Measurements from ENCODE around the gene PHF20. TPM values are rescaled to one million over a fixed set of nuclear protein-coding genes. Genes with fewer than 3 reads are reported as not detected.
"Not testable (repeated sequence)": the region's sequence is repeated elsewhere in the genome, so short reads cannot be mapped to it uniquely, and the experiment has no call there.

Gene PHF20
- total RNA-seq, 4 donors from 2014 or later: 30.5 to 53.3 (median 33.4) TPM

- 83 to 86% methylated on average over 1 of the region's 1 CpG for WGBS, 2 donors
- TF ChIP-seq, protein P1, sequence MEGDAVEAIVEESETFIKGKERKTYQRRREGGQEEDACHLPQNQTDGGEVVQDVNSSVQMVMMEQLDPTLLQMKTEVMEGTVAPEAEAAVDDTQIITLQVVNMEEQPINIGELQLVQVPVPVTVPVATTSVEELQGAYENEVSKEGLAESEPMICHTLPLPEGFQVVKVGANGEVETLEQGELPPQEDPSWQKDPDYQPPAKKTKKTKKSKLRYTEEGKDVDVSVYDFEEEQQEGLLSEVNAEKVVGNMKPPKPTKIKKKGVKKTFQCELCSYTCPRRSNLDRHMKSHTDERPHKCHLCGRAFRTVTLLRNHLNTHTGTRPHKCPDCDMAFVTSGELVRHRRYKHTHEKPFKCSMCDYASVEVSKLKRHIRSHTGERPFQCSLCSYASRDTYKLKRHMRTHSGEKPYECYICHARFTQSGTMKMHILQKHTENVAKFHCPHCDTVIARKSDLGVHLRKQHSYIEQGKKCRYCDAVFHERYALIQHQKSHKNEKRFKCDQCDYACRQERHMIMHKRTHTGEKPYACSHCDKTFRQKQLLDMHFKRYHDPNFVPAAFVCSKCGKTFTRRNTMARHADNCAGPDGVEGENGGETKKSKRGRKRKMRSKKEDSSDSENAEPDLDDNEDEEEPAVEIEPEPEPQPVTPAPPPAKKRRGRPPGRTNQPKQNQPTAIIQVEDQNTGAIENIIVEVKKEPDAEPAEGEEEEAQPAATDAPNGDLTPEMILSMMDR (IDR thresholded peaks at IDR 0.05): no peak
- no peak for TF ChIP-seq POLR2A (IDR thresholded peaks at IDR 0.05)
- no peak for DNase-seq (ENCODE audit: low spot score in 2 of 2)
- intact Hi-C loops (cut with DNase I; ENCODE audit: low total_unique reads): no loop called here
- H3K4me3 ChIP-seq (ENCODE audit: low read depth, poor library complexity, severe bottlenecking): no peak overlapping the region
Observed at GRCh38 chr20:35774391-35774790, 2.6 kb downstream of the PHF20 start.

DNA sequence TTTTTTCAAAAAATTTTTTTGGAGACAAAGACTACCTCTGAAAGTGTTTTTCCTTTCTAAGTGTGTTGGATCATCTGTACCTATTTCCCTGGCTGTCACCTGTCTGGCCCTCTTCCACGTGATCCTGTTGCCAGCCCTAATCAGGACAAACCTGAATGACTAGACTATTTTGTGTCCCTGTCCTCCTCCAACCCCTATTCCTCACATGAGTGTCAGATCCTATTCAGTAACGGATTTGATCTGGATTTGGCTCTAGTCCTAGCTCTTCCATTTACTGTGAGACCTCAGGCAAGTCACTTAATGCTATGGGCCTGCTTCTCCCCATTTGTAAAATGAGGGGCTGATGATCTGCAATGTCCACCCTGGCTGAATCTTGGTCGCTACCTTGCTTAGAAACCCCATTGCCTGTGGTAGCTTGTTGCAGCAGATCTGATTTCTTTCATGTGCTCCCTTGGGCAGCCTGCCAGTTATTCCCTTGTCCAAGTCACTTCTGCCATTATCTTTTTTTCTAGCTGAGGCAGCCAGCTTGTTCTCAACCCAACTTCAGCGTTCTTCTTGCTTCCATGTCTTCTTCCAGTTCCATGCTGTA is 4.8 kb downstream of the PHF20 start:
- peak; percentile 68 to 92 for DNase-seq (ENCODE audit: low spot score in 2 of 2)
- TF ChIP-seq, protein P1 (IDR thresholded peaks at IDR 0.05): no peak
- TF ChIP-seq POLR2A (IDR thresholded peaks at IDR 0.05): no peak
- WGBS, 2 donors: 33 to 36% methylated on average over 4 of the region's 4 CpGs
- no peak overlapping the region for H3K4me3 ChIP-seq (ENCODE audit: low read depth, poor library complexity, severe bottlenecking)
- intact Hi-C loops (cut with DNase I; ENCODE audit: low total_unique reads): no loop called here

DNA sequence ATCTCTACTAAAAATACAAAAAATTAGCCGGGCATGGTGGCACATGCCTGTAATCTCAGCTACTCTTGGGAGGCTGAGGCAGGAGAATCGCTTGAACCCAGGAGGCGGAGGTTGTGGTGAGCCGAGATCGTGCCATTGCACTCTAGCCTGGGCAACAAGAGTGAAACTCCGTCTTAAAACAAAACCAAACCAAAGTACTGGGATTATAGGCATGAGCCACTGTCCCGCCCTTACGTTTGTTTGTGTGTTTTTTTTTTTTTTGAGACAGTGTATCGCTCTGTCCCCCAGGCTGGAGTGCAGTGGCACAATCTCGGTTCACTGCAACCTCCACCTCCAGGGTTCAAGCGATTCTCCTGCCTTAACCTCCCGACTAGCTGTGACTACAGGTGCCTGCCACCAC is 12.0 kb downstream of the PHF20 start:
- DNase-seq (ENCODE audit: low spot score in 2 of 2); H3K4me3 ChIP-seq (ENCODE audit: low read depth, poor library complexity, severe bottlenecking); intact Hi-C loops (cut with DNase I; ENCODE audit: low total_unique reads): not testable (repeated sequence)
- 96% methylated on average over 12 of the region's 12 CpGs for WGBS, 2 donors

DNA sequence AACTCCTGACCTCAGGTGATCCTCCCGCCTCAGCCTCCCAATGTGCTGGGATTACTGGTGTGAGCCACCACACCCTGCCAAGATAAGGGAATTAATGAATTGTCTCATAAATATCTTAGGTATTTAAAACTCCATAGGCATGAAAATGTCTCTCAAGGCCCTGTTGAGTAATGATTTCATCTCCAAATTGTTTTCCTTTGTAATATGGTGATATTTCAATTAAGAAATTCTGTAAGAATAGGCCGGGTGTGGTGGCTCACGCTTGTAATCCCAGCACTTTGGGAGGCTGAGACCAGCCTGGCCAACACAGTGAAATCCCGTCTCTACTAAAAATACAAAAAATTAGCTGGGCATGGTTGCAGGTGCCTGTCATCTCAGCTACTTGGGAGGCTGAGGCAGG is 13.7 kb downstream of the PHF20 start:
- H3K4me3 ChIP-seq (ENCODE audit: low read depth, poor library complexity, severe bottlenecking); DNase-seq (ENCODE audit: low spot score in 2 of 2); intact Hi-C loops (cut with DNase I; ENCODE audit: low total_unique reads): not testable (repeated sequence)
- WGBS, 2 donors: 94 to 95% methylated on average over 4 of the region's 4 CpGs

GRCh38 chr20:35788796-35789195 is 17.0 kb downstream of the PHF20 start:
- DNase-seq (ENCODE audit: low spot score in 2 of 2): no peak
- H3K4me3 ChIP-seq (ENCODE audit: low read depth, poor library complexity, severe bottlenecking): no peak overlapping the region
- 92 to 99% methylated on average over 4 of the region's 4 CpGs for WGBS, 2 donors
- no peak for TF ChIP-seq POLR2A (IDR thresholded peaks at IDR 0.05)
- TF ChIP-seq, protein P1 (IDR thresholded peaks at IDR 0.05): no peak
- intact Hi-C loops (cut with DNase I; ENCODE audit: low total_unique reads): no loop called here

GRCh38 chr20:35791097-35791496 is 19.3 kb downstream of the PHF20 start:
- no peak overlapping the region for H3K4me3 ChIP-seq (ENCODE audit: low read depth, poor library complexity, severe bottlenecking)
- WGBS, 2 donors: 95 to 98% methylated on average over 5 of the region's 5 CpGs
- no peak for DNase-seq (ENCODE audit: low spot score in 2 of 2)
- TF ChIP-seq POLR2A (IDR thresholded peaks at IDR 0.05): no peak
- TF ChIP-seq, protein P1 (IDR thresholded peaks at IDR 0.05): no peak
- intact Hi-C loops (cut with DNase I; ENCODE audit: low total_unique reads): no loop called here

GRCh38 chr20:35791821-35792220 is 20.0 kb downstream of the PHF20 start:
- intact Hi-C loops (cut with DNase I; ENCODE audit: low total_unique reads): no loop called here
- 39 to 44% methylated on average over 3 of the region's 3 CpGs for WGBS, 2 donors
- H3K4me3 ChIP-seq (ENCODE audit: low read depth, poor library complexity, severe bottlenecking): no peak overlapping the region
- no peak for TF ChIP-seq POLR2A (IDR thresholded peaks at IDR 0.05)
- TF ChIP-seq, protein P1 (IDR thresholded peaks at IDR 0.05): no peak
- DNase-seq (ENCODE audit: low spot score in 2 of 2): no peak

Measured in lower leg skin (tissue), 4 donors.